ENCODE data around the gene ABTB2.
"Not testable (repeated sequence)": the region's sequence is repeated elsewhere in the genome, so short reads cannot be mapped to it uniquely, and the experiment has no call there.

The ABTB2 gene

GRCh38 chr11:34357701-34358257, at the start of gene ABTB2:
ABTB2 (minus strand) TSS chr11:34358010.
- DNase-seq, result peak; percentile 98

- no peak for DNase-seq
These were observed 49.5 kb upstream of the ABTB2 start for GRCh38 chr11:34407121-34407813.

- no peak for DNase-seq
These were observed 48.6 kb upstream of the ABTB2 start for GRCh38 chr11:34406413-34406812.

- peak; percentile 97 for DNase-seq
These were observed 47.5 kb upstream of the ABTB2 start for GRCh38 chr11:34405079-34405858.

- no peak for DNase-seq
These were observed 46.5 kb upstream of the ABTB2 start for GRCh38 chr11:34404280-34404679.

- DNase-seq, result no peak
These were observed 45.6 kb upstream of the ABTB2 start for GRCh38 chr11:34403431-34403830.

GRCh38 chr11:34397811-34398210, 40.0 kb upstream of the ABTB2 start:
- no peak for DNase-seq

GRCh38 chr11:34397120-34397519, 39.3 kb upstream of the ABTB2 start:
- DNase-seq, result no peak

- DNase-seq, result no peak
These were observed 38.2 kb upstream of the ABTB2 start for GRCh38 chr11:34395916-34396550.

- no peak for DNase-seq
These were observed 37.0 kb upstream of the ABTB2 start for GRCh38 chr11:34394771-34395300.

GRCh38 chr11:34387653-34388052, 29.8 kb upstream of the ABTB2 start:
- DNase-seq, result no peak

GRCh38 chr11:34386356-34386755, 28.5 kb upstream of the ABTB2 start:
- DNase-seq, result not testable (repeated sequence)

- no peak for DNase-seq
These were observed 24.9 kb upstream of the ABTB2 start for GRCh38 chr11:34382532-34383276.

- no peak for DNase-seq
These were observed 24.0 kb upstream of the ABTB2 start for GRCh38 chr11:34381775-34382174.

GRCh38 chr11:34380696-34381095, 22.9 kb upstream of the ABTB2 start:
- DNase-seq, result peak; percentile 44

GRCh38 chr11:34379539-34379938, 21.7 kb upstream of the ABTB2 start:
- no peak for DNase-seq

GRCh38 chr11:34379079-34379478, 21.3 kb upstream of the ABTB2 start:
- DNase-seq, result no peak

GRCh38 chr11:34373727-34374126, 15.9 kb upstream of the ABTB2 start:
- DNase-seq, result no peak

GRCh38 chr11:34366522-34366921, 8.7 kb upstream of the ABTB2 start:
- DNase-seq, result peak; percentile 39

- no peak for DNase-seq
These were observed 6.3 kb upstream of the ABTB2 start for GRCh38 chr11:34364102-34364501.

GRCh38 chr11:34363363-34364084, 5.7 kb upstream of the ABTB2 start:
- DNase-seq, result no peak

- DNase-seq, result no peak
These were observed 2.2 kb upstream of the ABTB2 start for GRCh38 chr11:34360046-34360445.
